Measurements from ENCODE around the gene ZDBF2.
"Not testable (repeated sequence)": the region's sequence is repeated elsewhere in the genome, so short reads cannot be mapped to it uniquely, and the experiment has no call there.

Gene ZDBF2

GRCh38 chr2:206323486-206323885 is 49.0 kb downstream of the ZDBF2 start:
- no peak for DNase-seq (ENCODE audit: low spot score)

- DNase-seq (ENCODE audit: low spot score): no peak
Measured at GRCh38 chr2:206324869-206325268, 50.4 kb downstream of the ZDBF2 start.

GRCh38 chr2:206328974-206329373 is 54.5 kb downstream of the ZDBF2 start:
- DNase-seq (ENCODE audit: low spot score): no peak

GRCh38 chr2:206336861-206337260 is 62.4 kb downstream of the ZDBF2 start:
- no peak for DNase-seq (ENCODE audit: low spot score)

- no peak for DNase-seq (ENCODE audit: low spot score)
Measured at GRCh38 chr2:206337956-206338355, 63.5 kb downstream of the ZDBF2 start.

GRCh38 chr2:206341396-206341795 is 66.9 kb downstream of the ZDBF2 start:
- no peak for DNase-seq (ENCODE audit: low spot score)

- DNase-seq (ENCODE audit: low spot score): no peak
Measured at GRCh38 chr2:206343144-206343543, 68.7 kb downstream of the ZDBF2 start.

GRCh38 chr2:206343816-206344215 is 69.4 kb downstream of the ZDBF2 start:
- DNase-seq (ENCODE audit: low spot score): no peak

GRCh38 chr2:206345606-206346005 is 71.1 kb downstream of the ZDBF2 start:
- DNase-seq (ENCODE audit: low spot score): no peak

GRCh38 chr2:206349375-206349774 is 74.9 kb downstream of the ZDBF2 start:
- no peak for DNase-seq (ENCODE audit: low spot score)

- no peak for DNase-seq (ENCODE audit: low spot score)
Measured at GRCh38 chr2:206352571-206352970, 78.1 kb downstream of the ZDBF2 start.

GRCh38 chr2:206353685-206354084 is 79.2 kb downstream of the ZDBF2 start:
- no peak for DNase-seq (ENCODE audit: low spot score)

GRCh38 chr2:206354129-206354528 is 79.7 kb downstream of the ZDBF2 start:
- no peak for DNase-seq (ENCODE audit: low spot score)

- not testable (repeated sequence) for DNase-seq (ENCODE audit: low spot score)
Measured at GRCh38 chr2:206356840-206357239, 82.4 kb downstream of the ZDBF2 start.

- DNase-seq (ENCODE audit: low spot score): not testable (repeated sequence)
Measured at GRCh38 chr2:206360840-206361239, 86.4 kb downstream of the ZDBF2 start.

GRCh38 chr2:206361407-206362045 is 87.1 kb downstream of the ZDBF2 start:
- DNase-seq (ENCODE audit: low spot score): no peak
